Stimulated activated CD4-positive, alpha-beta T cell treated with anti-CD3 and anti-CD28 coated beads, Interleukin-15, amount 100 ng/mL, for 24 hours (primary cell): ENCODE results near the gene SLC24A3.
A peak's percentile ranks its signal among the peaks of the same experiment; 100 is the strongest.
"Not testable (repeated sequence)": the region's sequence is repeated elsewhere in the genome, so short reads cannot be mapped to it uniquely, and the experiment has no call there.

Experiments
- DNase-seq: peaks from one replicate; pipeline ENCODE4 v3.0.0-alpha.2; 2020

SLC24A3 gene

GRCh38 chr20:19652591-19653026 is 440.2 kb downstream of the SLC24A3 start:
- no peak for DNase-seq

- no peak for DNase-seq
Observed at GRCh38 chr20:19653327-19653726, 440.9 kb downstream of the SLC24A3 start.

DNA sequence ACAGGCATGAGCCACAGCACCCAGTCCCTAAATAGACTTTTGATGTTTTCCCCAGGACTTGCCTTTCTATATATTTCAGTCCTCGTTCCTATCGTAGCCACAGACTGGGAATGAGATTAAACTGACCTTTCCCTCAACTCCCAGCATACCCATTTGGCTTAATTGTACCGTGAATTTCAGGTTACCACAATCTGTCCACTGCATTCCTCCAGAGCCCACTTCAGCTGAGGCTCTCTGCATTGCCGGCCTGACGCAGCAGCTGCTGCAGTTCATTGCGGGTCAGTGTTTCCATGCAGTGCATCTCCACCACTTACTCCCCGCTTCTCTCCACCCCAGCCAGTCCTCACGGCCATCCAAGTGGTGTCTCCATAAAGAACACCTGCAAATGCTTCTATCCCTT is 442.5 kb downstream of the SLC24A3 start:
- DNase-seq, result no peak

GRCh38 chr20:19658137-19658536 is 445.7 kb downstream of the SLC24A3 start:
- DNase-seq, result no peak

GRCh38 chr20:19659448-19659847 is 447.0 kb downstream of the SLC24A3 start:
- no peak for DNase-seq

GRCh38 chr20:19660808-19661378 is 448.5 kb downstream of the SLC24A3 start:
- no peak for DNase-seq

- DNase-seq, result peak; percentile 58
Observed at GRCh38 chr20:19661717-19662636, 449.5 kb downstream of the SLC24A3 start.

GRCh38 chr20:19662637-19662995 is 450.2 kb downstream of the SLC24A3 start:
- DNase-seq, result no peak

DNA sequence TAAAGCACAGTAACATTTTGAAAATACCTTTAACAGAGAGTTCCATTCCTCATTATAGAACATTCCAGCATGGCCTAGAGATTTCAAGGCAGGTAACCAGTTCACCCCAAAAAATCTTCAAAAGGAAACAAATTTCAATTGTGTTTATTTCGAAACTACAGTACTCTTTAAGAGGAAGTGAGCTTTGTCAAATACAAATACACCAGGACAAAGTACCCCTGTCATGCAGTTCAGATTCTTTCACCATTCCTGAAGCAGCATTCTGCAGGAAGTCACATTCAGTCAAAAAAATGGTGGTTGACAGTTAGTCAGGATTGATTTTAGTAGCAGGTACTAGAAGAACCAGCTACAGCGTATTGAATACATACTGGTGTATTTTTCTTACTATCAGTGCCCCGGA is 456.0 kb downstream of the SLC24A3 start:
- no peak for DNase-seq

GRCh38 chr20:19670829-19671228 is 458.4 kb downstream of the SLC24A3 start:
- no peak for DNase-seq

- DNase-seq, result no peak
Observed at GRCh38 chr20:19671374-19671773, 458.9 kb downstream of the SLC24A3 start.

GRCh38 chr20:19672498-19672897 is 460.1 kb downstream of the SLC24A3 start:
- no peak for DNase-seq

- DNase-seq, result no peak
Observed at GRCh38 chr20:19673575-19673974, 461.1 kb downstream of the SLC24A3 start.

DNA sequence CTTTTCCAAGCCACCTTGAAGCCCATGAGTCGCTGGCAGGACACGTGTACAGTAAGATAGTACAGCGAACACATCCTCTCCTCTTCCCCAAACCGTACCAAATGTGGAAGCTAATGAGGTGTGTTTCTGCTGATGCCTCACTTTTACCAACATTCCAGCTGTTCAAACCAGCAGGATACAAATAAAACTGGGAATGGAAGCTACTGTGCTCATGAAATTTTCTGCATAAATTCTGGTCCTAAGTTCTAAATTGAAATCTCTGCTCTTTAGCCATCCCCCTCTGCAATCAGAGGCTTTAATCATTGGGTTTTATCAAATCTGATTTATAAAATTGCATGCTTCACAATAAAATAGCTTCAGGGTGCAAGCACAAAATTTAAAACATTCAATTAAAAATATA is 463.8 kb downstream of the SLC24A3 start:
- DNase-seq, result no peak

DNA sequence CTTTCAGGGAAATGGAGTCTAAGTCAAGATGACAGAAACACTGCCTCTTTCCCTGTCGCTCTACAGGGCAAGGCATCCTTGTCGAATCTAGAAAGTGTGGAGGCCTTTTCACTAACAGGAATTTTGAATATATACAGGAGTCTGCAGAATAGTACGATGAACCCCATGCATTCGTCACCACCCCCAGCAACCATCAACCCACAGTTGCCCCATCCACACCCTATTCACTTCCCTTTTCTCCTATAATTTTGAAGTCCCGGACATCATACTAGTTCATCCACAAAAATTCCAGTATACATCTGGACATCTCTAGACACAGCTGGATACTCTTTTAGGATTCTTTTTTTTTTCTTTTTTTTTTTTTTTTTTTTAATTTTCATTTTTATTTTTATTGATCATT is 464.9 kb downstream of the SLC24A3 start:
- DNase-seq, result no peak

- not testable (repeated sequence) for DNase-seq
Observed at GRCh38 chr20:19678591-19678990, 466.1 kb downstream of the SLC24A3 start.

- DNase-seq, result no peak
Observed at GRCh38 chr20:19679900-19680495, 467.6 kb downstream of the SLC24A3 start.

DNA sequence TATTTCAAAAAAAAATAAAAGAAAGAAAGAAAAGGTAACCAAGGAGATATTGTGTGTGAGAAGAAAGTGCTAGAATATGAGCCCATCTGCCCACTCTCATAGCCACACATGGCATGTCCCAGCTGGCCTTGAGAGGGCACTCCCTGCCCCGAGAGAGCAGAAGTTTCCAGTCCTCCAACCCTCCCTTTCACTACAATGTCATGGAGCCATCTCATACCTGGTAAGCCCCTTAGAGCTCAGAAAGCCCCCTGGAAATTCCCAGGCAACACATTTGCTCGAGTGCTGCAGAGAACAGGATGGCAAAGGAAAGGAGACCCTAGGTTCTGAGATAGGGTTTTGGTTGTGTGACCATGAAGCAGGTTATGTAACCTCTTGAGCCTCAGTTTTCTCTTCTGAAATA is 469.8 kb downstream of the SLC24A3 start:
- DNase-seq, result no peak

DNA sequence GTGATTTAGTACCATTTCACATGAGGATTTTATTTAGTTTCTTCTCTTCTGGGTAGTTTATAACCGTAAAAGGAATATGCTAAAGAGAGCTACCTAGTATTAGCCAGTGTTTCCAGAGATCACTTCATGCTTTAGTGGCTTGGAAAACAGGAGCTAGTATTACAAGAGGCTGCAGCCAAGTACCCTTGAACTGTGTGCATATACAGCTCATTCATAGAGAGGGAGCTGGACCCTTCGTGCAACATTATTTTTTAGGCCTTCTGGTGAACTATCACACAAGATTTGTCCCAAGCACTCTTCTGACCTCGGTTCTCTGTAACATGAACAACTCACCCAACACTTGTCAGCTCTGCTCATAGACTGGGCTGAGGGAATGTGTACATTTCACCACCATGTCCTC is 470.7 kb downstream of the SLC24A3 start:
- no peak for DNase-seq

- no peak for DNase-seq
Observed at GRCh38 chr20:19683822-19684221, 471.4 kb downstream of the SLC24A3 start.

DNA sequence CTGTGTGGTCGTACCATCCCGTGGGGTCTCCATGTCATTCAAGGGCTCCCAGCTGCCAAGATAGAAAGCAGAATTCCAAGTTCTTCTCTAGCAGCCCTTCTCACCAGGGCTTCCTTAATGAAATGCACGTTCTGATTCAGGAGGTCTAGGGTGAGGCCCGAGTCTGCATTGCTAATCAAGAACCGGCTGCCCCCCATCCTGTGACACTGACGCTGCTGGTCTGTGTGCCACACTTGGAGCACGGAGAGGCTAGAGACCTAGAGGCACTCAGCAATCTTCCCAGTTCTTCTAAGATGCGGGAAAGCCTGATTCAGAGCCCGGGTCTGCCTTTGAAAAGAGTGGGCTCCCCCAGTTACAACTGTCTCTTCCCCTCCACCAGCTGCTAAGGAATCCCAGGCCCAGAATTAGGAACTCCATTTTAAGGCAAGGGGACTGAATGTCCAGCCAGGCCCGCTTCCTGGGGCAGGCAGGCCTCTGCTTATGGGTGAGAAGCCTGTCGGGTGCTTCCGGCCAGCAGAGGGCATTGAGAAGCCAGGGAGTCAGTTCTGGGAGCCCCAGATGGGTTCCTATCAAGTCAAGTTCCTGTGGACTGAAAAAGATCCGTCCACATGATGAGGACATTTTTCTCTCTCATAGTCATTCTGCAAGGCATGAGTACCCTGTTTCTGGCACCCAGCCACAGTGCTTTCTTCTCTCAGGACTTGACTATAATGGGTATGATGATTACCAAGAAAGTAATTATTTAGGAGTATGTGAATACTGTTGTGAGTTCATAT is 475.8 kb downstream of the SLC24A3 start:
- no peak for DNase-seq

DNA sequence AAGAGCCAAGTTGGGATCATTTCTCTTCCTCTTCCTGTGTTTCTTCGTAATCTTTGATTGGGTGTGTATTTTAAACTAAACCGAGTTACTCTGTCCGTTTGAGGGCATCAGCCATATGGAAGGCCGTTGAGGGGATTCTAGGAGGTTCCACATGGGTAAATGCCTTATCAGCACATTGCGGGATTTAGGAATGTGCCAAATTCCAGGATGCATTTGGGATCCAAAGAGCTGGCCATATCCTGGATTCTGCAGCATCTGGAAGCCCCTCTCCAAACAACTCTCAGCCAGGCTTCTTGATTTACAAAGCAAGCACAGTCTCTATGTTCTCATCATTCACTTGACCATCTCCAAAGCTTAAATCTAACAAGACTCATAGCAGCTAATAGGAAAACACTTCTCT is 478.0 kb downstream of the SLC24A3 start:
- no peak for DNase-seq

- no peak for DNase-seq
Observed at GRCh38 chr20:19691125-19691524, 478.7 kb downstream of the SLC24A3 start.
